T-helper 2 cell treated with Interferon-gamma antibody and Interleukin-4, amounts not matched to agents 100 ng/mL and 5 ng/mL, for 36 hours (primary cell): ENCODE results near the gene ATP9A. TPM values are rescaled to one million over a fixed set of nuclear protein-coding genes. Genes with fewer than 3 reads are reported as not detected.
"Not testable (repeated sequence)": the region's sequence is repeated elsewhere in the genome, so short reads cannot be mapped to it uniquely, and the experiment has no call there.

Source experiments
- intact Hi-C: fragments of 100-400 bp; cut with micrococcal nuclease; formaldehyde crosslinking; loops from one replicate; pipeline ENCODE4 v1.15.1; 2023
- total RNA-seq: library from RNA; stranded (reverse); gene quantifications from 2 replicates; pipeline ENCODE4 v1.2.3, GENCODE V29; 2022

The ATP9A gene
- total RNA-seq, 1 donor from 2014 or later = 1.1 TPM

DNA sequence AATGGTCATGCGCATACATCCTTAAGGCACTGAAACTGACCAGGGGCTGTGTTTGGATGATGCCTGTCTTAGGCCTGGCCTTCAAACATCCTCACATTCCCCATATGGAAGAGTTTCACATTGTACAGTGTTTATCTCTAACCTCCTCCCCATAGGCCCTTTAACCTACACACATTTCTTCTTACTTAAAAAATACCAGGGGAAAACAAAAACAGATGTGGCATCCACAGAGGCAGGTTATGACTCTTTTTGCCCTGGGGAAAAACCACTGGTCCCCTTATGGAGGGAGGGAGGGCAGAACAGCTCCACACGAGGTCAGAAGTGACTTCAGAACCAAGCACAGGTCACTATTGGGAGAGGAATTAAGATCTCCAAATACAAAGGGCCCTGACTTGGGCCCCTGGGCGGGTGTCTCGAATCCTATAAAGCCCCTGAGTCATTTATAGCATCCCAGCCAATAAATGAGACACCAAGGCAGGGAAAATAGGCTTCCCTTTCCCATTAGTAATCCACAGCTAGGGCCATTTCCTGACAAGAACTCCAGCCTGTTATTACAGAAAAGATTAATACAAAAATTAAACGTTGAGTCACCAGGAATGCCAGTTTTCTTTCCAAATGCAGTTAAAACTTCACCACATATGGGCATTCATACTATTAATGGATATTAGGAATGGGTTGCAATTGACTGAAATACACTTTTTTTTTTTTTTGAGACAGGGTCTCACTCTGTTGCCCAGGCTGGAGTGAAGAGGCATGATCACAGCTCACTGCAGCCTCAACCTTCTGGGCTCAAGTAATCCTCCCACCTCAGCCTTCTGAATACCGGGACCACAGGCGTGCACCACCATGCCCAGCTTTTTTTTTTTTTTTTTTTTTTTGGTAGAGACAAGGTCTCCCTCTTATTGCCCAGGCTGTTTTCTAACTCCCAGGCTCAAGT lies 107.2 kb downstream of the ATP9A start:
- intact Hi-C loops = loop anchor here (2.0 kb wide), 1 partner anchor 30 kb away; no protein-coding TSS in a partner anchor

DNA sequence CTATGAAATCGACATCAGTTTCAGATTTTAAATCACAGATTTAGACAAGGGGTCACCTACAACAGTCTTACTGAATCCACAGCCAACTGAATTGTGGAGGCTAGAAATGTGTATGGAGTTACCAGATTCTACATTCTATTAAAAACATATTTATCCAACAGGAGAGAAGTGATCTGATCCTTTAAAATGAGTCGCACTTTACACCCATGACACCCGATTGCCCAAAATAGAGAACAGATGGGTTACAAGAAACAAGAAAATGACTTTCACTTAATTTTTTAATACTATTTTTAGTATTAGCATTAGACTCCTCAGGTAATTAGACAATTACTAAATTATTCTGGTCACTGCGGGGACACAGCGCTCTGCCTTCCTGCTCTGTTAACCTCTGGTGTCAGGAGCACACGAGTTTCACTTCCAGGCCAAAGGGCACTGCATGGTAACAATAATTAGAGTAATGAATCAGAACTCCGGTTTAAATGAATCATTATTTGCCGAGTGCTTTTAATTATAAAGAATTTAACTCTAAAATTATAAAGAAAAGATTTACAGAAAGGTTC lies 108.6 kb downstream of the ATP9A start:
- intact Hi-C loops = loop anchor here (2.0 kb wide), 1 partner anchor 29 kb away; no protein-coding TSS in a partner anchor

DNA sequence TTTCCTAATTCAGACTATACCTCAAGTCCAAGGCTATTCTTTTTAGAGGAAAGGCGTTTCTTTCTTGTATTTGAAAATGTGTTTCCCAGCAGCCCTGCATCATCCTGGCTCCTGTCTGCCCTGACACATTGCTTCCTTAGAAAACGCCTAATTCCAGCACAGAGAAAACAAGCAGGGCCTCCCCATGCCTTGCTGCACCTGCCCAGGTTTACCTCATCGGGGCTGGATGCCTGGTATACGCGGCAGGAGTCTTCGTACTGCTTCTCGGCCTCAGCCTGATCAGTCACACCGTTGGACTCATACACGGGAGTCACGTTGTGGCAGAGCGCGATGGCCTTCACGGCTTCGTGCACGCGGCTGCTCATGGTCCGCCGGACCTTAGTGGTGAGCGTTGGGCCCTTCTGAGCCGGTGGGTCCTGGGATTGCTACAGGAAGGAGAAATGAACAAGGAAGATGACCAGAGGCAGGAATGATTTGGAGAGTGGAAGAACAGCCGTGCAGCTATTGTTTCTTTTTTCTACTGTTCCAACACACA lies 111.4 kb downstream of the ATP9A start:
- intact Hi-C loops = no loop called here

DNA sequence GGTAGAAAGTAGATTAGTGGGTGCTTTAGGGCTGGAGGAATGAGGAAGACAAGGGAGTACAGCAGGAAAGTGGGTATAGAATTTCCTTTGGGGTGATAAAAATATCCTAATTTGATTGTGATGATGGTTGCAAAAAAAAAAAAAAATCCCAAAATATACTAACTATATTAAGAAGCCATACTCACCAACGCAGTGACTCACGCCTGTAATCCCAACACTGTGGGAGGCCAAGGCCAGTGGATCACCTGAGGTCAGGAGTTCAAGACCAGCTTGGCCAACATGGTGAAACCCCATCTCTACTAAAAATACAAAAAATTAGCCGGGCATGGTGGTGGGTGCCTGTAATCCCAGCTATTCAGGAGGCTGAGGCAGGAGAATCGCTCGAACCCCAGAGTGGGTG lies 112.1 kb downstream of the ATP9A start:
- intact Hi-C loops = not testable (repeated sequence)

DNA sequence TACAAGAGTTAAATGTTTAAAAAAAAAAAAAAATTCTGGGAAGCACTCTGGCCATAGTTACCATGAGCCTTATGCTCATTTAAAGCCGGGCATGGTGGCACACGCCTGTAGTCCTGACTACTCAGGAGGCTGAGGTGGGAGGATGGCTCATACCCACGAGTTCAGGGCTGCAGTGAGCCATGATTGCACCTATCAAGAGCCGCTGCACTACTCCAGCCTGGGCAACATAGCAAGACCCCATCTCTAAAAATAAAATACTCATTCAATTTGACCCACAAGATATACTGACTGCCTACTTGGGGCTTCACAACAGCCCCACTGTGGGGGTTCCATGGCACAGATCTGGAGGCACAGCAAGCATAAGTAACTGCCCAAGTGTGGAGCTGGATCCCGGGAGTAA lies 113.7 kb downstream of the ATP9A start:
- intact Hi-C loops = no loop called here

DNA sequence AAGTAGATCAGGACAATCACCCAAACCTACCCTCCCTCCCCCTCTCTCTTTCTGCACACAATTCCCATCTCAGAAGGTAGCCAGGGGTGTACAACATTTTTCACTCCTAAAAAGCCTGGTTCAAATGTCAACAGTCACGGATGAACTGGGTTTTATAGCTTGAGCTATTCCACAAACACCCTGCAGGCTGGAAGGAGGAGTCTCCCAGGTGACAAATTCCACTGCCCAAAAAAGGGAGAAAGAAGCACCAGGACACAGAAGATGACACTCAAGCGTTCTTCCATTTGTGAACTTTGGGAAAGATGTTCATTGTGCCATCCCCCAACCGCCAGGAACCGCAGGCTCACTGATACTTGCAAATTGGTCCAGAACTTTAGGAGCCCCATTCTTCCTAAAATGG lies 114.1 kb downstream of the ATP9A start:
- intact Hi-C loops = no loop called here

DNA sequence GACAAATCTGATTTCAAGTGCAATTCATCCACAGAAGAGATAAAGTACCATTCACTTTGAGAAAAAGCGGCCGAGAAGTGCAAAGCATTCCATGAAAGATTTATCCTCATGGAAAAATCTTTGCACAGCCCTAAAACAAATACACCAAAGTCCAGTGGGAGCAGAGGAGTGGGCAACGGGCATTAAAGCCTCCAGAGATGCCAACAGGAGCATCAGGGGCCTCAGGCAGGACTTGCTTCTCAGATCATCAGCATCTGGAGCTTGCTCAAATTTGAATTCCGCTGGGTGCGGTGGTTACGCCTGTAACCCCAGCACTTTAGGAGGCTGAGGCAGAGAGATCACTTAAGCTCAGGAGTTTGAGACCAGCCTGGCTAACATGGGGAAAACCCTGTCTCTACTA lies 115.0 kb downstream of the ATP9A start:
- intact Hi-C loops = no loop called here

DNA sequence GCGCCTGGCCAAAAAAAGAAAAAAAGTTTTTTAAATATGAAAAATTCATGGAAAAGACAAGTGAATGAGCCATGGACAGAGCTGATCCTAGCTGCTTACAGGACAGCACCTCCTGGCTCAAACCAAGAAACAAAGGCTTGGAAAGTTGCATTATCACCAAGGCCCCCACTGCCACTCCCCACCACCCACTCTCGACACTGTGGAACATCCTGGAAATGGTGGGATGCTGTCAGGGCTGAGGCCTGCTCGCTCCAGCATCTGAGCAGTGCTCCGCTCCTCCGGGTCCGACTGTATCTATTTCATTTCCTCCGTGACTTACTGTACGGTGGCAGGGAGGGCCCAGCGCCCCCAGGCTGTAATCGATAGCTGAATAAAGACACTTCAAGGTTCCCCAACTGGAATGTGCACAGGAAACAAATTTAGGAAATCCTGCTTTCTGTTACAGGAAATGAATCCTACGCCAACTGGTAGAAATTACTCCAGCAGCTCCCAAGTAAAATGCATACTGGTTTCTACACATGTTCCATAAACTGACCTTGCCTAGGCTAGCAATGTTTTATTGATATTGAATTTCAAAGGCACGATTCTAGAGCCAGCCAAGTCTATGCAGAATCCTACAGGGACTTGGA lies 116.2 kb downstream of the ATP9A start:
- intact Hi-C loops = no loop called here

DNA sequence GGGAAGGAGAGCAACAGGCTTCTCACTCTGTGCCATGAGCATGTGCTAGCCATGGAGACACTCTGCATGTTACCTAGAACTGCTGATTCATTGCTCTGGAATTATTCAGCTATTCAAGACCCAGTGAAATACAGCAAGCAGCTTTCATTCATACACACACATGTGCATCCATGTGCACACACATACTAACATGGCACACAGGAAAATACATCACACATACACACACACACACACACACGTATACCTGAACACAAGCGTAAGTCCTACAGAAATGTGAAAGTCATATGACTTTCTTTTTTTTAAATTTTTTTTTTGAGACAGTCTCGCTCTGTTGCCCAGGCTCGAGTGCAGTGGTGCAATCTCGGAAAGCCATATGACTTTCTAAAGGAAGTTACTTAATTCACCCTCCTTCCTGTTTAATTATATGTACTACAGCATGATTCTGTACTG lies 117.5 kb downstream of the ATP9A start:
- intact Hi-C loops = no loop called here

DNA sequence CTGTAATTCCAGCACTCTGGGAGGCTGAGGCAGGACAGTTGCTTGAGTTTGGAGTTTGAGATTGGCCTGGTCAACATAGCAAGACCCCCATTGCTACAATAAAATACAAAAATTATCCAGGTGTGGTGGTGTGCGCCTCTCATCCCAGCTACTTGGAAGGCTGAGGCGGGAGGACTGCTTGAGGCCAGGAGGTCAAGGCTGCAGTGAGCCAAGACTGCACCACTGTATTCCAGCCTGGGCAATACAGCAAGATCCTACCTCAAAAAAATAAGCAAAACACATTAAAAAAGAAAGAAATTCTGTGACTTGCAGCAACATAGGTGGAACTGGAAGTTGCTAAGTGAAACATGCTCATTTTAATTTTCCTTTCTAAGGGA lies 119.6 kb downstream of the ATP9A start:
- intact Hi-C loops = no loop called here

DNA sequence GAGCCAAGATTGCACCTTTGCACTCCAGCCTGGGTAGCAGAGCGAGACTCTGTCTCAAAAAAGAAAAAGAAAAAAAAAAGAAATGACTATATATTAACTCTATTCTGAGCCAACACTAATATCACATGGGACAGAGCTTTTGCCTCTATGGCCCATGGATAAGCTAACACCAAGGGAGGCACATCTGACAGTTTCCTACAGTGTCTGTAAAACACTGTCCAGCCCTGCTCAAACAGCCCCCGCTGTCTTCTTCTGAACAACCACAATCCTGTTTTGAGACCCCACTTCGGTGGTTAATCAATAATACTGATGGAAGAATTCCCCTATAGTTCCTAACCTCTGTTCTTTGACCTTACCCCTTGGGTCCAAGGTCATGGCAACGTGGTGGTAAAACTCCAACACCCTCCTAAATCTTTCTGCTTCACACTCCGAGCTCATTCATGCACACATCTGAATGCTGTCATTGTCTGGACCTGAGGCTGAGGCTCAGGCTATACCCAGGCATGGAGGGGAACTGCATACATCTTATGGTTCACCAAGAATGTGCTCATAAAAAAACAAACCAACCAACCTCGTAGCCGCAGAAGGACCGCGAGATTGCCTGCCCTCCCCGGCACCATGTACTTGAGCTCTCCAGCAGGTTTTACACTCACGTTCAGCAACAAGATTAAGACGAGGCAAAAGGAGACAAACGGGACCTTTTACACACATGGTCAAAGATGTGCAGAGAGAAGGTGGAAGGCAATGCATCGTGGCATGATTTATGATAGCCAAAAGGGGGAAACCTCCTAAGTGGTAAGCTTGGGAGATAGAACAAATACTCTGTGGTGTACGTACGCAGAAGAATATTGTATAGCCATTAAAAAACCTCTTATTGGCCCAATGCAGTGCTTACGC lies 120.3 kb downstream of the ATP9A start:
- intact Hi-C loops = no loop called here

DNA sequence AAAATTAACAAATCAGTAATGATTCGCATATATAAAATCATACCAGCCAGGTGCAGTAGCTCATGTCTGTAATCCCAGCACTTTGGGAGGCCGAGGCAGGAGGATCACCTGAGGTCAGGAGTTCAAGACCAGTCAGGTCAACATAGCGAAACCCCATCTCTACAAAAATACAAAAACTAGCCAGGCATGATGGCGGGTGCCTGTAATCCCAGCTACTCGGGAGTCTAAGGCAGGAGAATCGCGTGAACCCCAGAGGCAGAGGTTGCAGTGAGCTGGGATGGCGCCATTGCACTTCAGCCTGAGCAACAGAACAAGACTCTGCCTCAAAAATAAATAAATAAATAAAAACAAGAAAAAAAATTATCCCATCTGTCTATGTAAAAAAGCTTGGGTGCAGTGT lies 124.4 kb downstream of the ATP9A start:
- intact Hi-C loops = not testable (repeated sequence)

DNA sequence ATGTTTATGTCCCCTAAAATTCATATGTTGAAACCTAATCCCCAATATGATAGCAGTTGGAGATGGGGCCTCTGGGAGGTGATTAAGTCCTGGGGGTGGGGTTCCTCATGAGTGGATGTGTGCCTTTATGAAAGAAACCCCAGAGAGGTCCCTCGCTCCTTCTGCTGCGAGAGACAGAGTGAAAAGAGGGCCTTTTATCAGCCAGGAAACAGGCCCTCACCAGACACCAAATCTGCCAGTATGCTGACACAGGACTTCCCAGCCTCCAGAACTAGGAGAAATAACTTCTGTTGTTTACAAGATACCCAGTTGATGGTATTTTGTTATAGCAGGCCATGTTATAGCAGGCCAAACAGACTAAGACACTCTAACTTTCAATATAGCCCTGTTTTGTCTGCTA lies 124.8 kb downstream of the ATP9A start:
- intact Hi-C loops = no loop called here

DNA sequence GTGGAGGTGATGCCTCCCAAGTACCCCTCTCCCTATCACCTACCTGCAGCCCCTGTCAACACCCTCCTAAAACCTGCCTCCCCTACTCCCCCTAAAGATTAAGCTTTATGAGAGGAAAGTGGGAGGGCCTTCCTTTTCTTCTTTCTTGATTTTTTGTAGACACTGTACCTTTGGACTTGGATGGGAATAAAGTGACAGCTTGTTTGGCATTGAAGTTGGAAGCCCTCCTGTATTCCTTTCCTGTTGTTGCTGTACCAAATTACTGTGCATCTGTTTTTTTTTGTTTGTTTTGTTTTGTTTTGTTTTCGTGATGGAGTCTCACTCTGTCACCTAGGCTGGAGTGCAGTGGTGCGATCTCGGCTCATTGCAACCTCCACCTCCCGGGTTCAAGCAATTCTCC lies 126.3 kb downstream of the ATP9A start:
- intact Hi-C loops = no loop called here

DNA sequence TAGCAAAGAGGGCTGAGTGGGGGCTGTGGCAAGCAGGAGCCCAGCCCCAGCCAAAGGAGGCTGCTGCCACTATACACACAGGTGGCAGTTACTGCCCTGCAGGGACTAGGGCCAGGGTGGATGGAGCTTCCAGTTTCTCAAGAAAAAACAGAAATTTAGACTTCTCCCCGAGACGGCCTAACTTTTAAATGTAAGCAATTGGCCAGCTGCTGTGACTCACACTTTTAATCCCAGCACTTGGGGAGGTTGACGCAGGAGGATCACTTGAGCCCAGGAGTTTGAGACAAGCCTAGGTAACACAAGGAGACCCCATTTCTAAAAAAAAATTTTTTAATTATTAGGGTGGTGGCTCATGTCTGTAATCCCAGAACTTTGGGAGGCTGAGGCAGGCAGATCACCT lies 127.4 kb downstream of the ATP9A start:
- intact Hi-C loops = no loop called here

DNA sequence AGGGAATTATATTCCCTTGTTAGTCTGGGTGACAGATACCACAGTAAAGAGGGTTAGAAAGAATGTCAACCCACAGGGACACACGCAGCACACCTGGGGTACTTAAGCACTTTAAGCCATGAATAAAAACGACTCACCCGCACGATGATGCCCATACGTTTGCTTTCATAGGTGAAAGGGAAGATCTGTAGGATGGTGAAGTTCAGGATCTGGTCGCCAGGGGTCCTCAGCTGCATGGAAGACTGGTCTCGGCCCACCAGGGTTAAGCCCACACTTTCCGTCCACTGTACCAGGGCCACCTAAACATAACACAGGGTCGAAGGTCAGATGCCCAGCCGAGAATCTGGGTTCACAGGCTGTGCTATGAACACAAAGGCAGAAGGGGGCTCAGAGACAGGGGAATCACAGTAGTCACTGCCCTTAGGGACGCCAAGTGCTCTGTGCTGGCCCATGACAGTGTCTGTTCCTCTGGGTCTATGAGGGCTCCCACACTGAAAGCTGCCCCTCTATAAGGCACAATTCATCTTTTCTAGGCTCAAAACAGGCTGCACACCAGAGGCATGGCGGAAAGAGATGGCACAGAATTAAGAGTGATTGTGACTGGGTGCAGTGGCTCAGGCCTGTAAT lies 128.9 kb downstream of the ATP9A start:
- intact Hi-C loops = loop anchor here (1.0 kb wide), 1 partner anchor 444 kb away; no protein-coding TSS in a partner anchor

DNA sequence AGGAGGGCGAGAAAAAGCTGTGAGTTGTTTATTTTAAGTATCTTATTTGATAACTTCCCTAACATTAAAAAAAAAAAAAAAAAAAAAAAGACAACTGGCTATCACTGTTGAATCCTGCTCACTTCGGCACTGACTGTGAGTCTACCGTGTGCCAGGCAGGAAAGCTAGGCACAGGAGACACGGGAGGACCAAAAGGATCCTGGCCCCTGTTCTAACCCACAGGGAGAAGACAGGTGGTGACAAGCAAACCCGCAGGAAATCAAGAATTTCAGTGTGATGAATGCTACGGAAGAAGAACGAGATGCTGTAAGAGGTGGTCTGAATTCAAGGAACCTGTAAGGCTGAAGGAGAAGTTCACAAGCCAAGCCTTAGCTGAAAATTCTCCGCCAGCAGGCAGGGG lies 130.9 kb downstream of the ATP9A start:
- intact Hi-C loops = no loop called here

DNA sequence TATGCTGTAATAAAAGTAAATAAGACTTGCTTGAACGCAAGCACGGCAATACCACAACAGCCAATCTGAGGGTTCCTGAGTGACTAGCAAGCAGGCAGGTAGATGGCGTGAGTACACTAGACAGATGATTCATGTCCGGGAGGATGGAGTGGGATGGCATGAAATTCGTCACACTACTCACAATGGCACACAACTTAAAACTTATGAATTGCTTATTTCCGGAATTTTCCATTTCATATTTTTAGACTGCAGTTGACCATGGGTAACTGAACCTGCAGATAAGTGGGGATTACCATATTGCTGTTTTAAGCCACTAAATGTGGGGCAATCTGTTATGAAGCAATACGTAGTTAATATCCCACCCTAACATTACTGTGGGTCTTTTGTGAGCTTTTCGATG lies 132.1 kb downstream of the ATP9A start:
- intact Hi-C loops = no loop called here

DNA sequence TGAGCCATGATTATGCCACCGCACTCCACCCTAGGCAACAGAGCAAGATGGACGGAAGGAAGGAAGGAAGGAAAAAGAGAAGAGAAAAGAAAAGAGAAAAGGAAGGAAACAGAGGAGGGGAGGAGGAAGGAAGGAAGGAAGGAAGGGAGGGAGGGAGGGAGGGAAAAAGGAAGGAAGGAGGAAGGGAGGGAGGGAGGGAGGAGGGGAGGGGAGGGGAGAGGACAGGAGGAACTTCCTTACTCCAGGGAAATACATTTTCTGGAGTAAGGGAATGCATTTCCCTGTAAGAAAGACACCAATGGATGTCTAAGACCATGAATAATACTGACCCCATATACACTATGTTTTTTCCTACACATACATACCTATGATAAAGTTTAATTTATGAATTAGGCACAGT lies 132.5 kb downstream of the ATP9A start:
- intact Hi-C loops = no loop called here

DNA sequence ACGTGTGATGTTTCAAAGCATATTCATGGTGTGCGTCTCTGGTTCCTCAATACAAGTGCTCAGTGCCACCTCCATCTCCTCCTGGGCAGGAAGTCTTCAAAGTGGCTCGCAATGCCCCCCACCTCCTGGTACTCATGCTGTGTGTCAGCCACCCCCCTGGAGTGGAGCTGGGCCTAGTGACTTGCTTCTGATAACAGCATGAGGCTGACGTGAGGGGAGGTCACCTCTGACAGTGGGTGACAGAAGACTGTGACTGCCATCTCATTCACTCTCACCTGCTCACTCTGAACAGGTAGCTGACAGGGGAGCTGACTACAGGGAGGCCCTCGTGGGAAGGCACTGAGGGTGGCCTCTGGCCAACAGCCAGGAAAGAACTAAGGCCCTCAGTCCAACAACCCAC lies 133.3 kb downstream of the ATP9A start:
- intact Hi-C loops = no loop called here

DNA sequence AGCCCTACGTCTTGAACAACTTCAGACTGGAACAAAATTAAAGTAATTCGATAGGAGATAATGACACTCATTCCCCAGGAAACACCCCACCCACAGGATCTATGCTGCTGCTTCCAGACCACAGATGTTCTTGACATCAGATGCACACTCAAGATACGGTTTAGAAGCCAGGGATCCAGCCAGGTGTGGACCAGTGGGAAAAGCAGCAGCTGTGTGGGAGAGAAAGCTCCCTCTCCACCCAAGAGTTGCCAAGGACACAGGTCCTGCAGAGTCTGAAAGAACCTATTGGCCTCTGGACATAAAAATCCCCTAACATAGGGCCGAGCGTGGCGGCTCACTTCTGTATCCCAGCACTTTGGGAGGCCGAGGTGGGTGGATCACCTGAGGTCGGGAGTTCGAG lies 133.9 kb downstream of the ATP9A start:
- intact Hi-C loops = no loop called here
